B cell (primary cell): ENCODE measurements around the gene ADAMTS13.

Experiments used
- EZH2 ChIP-seq: IDR thresholded peaks from 2 replicates; pipeline ENCODE4 v1.6.1; 2012; ENCODE audit warnings: borderline replicate concordance, low read depth, mild to moderate bottlenecking, moderate library complexity, low read length; ENCODE audit not compliant: insufficient read depth, poor library complexity, severe bottlenecking
- TF ChIP-seq, protein P1 (sequence below): fragments of 200-600 bp; IDR thresholded peaks from one replicate; pipeline ENCODE4 v1.8.0; 2022; ENCODE audit warnings: antibody characterized with exemption, mild to moderate bottlenecking

DNA sequence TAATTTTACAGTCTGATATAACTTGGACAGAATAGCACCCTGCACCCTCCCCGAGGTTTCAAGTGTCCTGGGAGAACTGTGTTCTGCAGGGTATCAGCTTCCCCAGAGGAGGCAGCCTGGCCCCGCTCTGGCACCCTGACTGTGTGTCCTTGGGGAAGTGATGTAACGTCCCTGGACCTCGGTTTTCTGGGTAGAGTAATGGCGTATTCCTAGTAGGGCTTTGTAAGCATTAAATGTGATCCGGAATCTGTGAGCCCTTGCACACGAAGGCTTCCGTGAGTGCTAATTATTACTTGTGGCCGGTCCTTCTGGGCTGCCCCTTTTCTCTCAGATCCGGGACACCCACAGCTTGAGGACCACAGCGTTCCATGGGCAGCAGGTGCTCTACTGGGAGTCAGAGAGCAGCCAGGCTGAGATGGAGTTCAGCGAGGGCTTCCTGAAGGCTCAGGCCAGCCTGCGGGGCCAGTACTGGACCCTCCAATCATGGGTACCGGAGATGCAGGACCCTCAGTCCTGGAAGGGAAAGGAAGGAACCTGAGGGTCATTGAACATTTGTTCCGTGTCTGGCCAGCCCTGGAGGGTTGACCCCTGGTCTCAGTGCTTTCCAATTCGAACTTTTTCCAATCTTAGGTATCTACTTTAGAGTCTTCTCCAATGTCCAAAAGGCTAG is 36.6 kb downstream of the ADAMTS13 start:
- TF ChIP-seq, protein P1, sequence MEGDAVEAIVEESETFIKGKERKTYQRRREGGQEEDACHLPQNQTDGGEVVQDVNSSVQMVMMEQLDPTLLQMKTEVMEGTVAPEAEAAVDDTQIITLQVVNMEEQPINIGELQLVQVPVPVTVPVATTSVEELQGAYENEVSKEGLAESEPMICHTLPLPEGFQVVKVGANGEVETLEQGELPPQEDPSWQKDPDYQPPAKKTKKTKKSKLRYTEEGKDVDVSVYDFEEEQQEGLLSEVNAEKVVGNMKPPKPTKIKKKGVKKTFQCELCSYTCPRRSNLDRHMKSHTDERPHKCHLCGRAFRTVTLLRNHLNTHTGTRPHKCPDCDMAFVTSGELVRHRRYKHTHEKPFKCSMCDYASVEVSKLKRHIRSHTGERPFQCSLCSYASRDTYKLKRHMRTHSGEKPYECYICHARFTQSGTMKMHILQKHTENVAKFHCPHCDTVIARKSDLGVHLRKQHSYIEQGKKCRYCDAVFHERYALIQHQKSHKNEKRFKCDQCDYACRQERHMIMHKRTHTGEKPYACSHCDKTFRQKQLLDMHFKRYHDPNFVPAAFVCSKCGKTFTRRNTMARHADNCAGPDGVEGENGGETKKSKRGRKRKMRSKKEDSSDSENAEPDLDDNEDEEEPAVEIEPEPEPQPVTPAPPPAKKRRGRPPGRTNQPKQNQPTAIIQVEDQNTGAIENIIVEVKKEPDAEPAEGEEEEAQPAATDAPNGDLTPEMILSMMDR, result no peak
- TF ChIP-seq EZH2, result no peak
